D341Med (cell line): ENCODE measurements around the gene EGLN2.
A peak's percentile ranks its signal among the peaks of the same experiment; 100 is the strongest.
"Not testable (repeated sequence)": the region's sequence is repeated elsewhere in the genome, so short reads cannot be mapped to it uniquely, and the experiment has no call there.

ENCODE experiments used
- DNase-seq: peaks from one replicate; pipeline ENCODE4 v3.0.0; 2012; ENCODE audit warnings: low spot score

The EGLN2 gene

DNA sequence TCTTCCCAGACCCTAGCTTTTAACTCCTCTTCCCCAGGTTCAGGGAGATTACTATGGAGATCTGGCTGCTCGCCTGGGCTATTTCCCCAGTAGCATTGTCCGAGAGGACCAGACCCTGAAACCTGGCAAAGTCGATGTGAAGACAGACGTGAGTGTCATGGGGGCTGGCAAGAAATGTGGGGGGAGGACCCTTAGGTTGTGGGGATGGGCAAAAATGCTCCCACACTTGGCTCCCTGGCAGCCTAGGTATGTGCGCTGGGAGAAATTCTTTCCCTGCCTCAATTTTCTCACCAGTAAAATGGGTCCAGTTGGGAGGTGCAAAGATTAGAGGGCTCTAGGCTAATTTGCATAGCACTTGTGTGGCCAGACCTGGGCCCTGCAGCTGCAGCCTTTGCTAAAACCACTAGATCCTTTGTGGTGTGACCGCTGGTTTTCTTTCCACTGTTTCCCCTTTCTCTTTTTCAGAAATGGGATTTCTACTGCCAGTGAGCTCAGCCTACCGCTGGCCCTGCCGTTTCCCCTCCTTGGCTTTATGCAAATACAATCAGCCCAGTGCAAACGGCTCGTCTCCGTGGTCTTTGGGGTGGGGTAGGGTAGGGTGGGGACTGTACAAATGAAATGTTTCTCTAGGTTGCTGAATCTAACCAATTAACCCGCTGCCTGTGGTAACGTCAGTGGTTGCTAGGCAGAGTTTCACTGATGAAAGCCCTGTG is 21.9 kb upstream of the EGLN2 start:
- peak; percentile 86 for DNase-seq

DNA sequence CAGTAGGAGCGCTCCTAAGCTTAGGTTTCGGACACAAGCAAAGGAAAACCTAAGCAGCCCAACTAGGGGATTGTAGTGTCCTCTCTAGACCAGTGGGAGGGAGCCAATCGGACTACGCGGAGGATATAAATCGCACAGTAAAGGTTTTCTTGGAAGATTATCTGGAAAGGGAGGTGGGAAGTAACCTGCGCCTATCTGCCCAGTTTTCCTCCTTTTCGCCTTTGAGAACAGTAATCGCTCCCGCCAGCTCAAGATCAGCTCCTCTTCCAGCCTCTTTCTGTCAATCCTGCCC is 21.4 kb upstream of the EGLN2 start:
- no peak for DNase-seq

DNA sequence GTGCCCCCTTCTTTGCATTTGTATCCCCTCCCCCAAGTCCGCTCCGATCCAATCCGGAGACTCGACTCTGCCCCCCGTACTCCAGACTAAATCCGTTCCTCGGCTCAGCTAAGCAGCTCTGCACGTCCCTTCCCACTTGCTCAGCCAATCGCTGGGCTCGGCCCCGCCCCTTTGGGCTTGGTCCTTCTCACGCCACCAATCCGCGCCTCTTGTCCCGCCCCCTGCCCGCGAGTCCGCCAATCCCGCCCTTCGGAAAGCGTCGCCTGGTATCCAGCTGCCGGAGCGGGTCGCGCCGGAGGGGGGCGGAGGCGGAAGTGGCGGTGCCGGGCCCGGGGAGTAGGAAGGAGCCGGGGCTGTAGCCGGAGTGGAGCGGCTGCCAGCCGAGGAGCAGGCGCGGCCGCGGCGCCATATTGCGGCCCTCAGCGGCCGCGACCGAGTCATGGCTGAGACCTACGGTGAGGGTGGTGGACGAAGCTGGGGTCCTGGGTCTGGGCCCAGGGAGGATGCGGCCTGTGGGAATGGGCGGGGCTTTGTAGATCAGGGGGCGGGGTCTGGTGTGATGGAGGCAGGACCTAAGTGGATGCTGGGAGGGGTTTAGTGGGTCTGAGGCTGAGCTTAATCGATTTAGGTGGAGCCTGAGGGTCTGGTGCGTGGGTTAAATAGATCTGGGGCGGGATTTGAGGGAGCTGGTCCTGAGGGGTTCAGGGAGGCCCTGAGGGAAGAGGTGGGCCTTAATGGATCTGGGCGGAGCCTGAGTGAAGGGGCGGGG is 20.9 kb upstream of the EGLN2 start, which contains the start of gene RAB4B:
Gene RAB4B, plus strand, starts transcription at position 311 of the 769 bp plus-strand sequence. Its CDS starts 129 bp downstream, at position 440.
- peak; percentile 95 for DNase-seq

DNA sequence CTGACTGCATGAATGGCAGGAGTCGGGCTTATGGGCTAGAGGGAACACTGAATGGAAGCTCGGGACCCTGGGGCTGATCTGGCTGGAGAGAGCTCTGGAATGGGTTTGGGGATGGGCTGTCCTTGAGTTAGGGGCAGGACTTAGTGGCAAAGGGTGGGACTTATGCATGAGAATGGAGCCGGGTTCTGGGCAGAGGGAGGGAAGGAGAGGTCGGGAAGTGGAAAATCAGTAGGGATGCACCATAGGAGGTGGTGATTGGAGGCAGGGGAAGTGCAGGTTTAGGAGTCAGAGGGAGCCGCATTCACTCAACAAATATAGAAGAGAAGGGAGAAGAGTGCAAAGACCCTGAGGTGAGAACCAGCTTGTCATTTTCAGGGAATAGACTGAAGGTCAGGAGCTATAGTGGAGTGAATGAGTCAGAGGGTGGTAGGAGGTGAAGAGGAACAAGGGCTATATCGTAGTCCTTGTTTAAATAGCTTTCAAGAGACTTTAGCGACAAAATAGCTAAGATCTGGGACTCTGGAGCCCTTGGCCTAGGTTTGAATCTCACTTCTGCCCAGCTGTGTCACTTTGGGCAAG is 20.2 kb upstream of the EGLN2 start:
- DNase-seq: no peak

DNA sequence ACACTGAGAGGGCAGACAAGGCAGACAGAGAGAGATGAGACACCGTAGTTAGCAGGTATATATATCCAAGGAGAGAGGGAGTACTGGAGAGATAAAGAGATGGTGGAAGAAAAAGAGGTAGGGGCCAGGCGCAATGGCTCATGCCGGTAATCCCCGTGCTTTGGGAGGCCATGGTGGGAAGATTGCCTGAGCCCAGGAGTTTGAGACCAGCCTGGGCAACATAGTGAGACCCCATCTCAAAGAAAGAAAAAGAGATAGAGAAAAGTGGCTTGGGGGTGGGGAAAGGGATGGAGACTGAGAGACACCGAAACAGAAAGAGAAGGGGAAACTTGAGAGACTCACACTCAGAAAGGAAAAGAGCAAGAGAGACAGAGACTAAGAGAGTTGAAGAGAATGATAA is 18.4 kb upstream of the EGLN2 start:
- no peak for DNase-seq

DNA sequence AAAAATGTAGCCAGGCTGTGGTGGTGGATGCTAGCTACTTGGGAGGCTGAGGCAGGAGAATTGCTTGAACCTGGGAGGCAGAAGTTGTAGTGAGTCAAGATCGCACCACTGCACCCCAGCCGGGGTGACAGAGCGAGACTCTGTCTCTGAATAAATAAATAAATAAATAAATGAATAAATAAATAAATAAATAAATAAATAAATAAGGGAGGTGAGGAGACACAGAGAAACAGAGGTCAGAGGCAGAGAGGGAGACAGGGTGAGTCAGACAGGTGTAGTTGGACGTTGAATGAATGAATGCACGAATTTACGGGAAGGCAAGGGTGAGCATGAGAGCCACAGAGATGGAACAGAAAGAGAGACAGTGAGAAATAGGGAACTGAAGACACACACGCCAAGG is 17.9 kb upstream of the EGLN2 start:
- no peak for DNase-seq

DNA sequence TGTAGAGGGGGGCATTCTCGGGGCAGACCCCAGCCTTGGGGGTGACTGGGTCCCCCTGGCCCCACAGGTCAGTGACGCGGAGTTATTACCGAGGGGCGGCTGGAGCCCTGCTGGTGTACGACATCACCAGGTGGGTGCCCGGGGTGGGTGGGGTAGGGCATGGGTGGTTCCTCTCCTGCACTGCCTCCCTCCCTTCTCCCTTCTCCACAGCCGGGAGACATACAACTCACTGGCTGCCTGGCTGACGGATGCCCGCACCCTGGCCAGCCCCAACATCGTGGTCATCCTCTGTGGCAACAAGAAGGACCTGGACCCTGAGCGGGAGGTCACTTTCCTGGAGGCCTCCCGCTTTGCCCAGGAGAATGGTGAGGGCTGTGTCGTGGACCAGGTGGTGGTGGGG is 15.3 kb upstream of the EGLN2 start:
- DNase-seq: no peak

DNA sequence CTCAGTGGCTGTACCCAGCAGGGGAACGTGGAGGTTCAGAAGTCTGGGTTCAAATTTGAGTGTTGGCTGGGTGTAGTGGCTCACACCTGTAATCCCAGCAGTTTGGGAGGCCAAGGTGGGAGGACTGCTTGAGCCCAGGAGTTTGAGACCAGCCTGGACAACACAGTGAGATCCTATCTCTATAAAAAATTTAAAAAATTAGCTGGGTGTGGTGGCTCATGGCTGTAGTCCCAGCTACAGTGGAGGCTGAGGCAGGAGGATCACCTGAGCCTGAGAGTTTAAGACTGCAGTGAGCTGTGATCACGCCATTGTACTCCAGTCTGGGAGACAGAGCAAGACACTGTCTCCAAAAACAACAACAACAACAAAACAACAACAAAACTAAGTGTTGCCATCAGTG is 14.8 kb upstream of the EGLN2 start:
- DNase-seq: not testable (repeated sequence)

DNA sequence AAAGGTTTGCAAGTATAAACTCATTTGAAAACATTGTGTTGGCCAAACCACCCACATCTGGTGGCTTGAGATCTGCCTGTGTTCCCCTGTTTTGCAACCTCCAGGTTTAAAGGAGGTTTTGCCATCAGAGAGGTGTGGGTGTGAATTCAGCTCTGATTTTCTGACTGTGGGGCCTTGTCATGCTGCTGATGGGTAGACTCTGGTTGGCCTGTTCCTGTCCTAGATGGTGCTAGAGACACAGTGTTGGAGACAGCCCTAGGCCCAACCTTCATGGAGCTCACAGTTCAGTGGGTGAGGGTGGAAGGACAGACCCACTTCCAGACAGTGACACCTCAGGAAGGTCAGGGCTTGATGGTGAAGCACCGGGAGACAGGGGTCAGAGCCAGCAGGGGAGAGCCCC is 13.5 kb upstream of the EGLN2 start:
- no peak for DNase-seq

DNA sequence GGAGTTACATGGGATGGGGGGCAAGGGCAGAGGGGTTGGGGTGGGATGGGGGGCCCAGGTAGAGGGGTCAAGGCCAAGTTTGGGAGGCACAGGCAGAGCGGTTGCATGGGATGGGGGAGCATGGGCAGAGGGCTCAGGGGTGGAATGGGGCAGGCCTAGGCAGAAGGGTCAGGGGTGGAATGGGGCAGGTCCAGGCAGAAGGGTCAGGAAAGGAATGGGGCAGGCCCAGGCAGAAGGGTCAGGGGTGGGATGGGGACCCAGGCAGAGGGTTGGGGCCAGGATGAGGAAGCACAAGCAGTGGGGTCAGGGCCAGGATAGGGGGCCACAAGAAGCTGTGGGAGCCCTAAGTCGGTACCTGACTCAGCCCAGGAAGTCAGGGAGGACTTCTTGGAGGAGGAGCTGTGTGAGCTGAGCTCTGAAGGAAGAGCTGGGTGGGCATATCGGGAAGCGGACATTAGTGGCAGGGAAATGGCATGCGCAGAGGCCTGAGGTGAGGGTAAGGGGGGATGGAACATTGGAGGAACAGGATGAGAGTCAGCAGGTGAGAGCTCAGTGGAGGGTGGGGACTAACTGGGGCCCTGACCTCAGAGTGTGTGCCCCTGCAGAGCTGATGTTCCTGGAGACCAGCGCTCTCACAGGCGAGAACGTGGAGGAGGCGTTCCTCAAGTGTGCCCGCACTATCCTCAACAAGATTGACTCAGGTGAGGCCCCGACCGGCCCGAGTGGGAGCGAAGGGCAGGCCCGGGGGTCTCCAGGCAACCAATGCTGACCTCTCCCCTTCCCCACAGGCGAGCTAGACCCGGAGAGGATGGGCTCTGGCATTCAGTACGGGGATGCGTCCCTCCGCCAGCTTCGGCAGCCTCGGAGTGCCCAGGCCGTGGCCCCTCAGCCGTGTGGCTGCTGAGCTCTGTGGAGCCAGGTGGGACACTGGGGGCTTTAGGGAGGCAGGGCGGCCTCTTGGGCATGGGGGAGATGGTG is 12.6 kb upstream of the EGLN2 start:
- DNase-seq: no peak

DNA sequence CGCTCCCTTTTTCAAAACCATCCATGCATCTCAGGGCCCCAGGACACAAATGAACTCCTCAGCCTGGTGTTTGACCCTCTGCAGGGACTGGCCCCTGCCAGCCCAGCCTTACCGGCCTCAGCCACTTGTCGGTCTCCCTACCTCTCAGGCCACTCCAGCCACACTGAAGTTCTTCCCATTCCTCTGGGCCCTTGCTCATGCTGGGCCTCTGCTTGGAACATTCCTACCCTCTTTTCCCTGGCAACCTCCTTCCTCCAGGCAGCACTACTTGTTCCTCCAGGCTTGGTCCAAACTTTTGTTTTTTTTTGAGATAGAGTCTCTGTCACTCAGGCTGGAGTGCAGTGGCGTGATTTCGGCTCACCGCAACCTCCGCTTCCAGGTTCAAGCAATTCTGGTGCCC is 7.6 kb upstream of the EGLN2 start:
- no peak for DNase-seq

DNA sequence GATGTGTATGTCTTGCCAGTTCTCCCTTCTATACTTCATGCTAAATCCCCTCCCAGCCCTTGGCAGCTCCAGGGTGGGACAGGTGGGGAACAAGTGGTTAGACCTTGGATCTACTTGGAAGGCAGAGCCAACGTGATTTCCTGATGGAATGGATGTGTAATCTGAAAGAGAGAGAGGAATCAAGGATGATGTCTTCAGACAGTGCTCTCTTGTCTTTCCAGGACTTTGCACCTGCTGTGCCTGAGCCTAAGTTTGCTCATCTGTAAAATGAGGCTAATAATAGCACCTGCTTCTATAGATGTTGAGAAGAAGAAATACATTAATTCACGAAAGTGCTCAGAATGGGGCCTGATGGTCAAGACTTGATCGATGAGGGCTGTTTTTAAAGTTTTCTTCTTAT is 7.0 kb upstream of the EGLN2 start:
- DNase-seq: no peak

DNA sequence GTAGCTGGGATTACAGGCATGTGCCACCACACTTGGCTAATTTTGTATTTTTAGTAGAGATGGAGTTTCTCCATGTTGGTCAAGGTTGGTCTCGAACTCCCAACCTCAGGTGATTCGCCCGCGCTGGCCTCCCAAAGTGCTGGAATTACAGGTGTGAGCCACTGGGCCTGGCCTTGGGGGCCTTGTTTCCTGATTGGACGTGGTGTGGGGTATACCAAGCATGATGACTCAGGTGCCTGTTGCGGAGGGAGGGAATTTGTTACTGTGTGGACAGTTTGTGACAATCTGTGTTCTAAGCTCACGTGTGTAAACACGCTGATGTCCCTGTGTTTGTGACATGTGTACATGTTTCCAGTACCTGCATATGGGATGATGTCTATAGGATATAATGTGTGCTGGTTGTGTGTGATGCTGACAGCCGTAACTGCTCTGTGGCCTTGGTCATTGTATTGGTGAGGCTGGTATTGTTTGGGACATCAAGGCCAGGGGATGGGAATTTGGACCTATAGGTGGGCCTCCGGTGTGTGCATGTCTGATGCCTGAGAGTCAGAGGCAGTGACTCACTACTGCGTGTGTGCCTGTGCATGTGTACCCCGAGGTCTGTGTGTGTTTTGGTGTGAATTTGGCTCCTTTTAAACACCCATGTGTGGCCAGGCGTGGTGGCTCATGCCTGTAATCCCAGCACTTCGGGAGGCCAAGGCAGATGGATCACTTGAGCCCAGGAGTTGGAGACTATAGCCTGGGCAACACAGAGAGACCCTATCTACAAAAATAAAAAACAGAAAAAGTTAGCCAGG is 1.6 kb upstream of the EGLN2 start:
- DNase-seq: no peak

DNA sequence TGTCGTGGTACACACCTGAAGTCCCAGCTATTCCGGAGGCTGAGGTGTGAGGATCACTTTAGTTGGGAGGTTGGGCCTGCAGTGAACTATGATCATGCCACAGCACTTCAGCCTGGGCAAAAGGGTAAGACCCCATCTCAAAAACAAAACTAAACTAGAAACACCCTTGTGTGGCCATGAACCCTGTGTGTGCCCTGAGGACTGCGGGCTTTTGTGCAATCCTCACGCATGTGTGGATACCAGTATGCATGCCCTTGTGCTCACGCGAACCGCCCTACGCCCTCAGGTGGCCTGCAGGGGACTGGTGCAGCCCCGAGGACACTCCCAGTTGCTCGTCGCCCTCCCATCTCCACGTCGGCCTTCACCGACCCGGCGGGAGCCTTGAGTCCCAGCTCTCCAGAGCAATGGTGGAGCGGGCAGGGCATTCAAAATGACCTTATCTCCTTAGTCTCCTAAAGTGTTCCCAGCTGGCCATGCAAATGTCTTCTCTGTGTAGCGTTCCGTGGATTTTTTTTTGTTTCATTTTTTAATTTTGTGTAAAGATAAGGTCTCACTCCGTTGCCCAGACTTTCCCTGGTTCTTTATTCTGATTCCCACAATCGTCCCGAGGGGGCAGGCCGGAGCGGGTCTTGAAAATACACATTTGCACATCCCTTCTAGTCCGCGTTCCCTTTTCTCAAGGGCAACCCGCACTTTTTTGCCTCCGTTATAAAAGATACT is 868 bp upstream of the EGLN2 start:
- DNase-seq: peak; percentile 83

DNA sequence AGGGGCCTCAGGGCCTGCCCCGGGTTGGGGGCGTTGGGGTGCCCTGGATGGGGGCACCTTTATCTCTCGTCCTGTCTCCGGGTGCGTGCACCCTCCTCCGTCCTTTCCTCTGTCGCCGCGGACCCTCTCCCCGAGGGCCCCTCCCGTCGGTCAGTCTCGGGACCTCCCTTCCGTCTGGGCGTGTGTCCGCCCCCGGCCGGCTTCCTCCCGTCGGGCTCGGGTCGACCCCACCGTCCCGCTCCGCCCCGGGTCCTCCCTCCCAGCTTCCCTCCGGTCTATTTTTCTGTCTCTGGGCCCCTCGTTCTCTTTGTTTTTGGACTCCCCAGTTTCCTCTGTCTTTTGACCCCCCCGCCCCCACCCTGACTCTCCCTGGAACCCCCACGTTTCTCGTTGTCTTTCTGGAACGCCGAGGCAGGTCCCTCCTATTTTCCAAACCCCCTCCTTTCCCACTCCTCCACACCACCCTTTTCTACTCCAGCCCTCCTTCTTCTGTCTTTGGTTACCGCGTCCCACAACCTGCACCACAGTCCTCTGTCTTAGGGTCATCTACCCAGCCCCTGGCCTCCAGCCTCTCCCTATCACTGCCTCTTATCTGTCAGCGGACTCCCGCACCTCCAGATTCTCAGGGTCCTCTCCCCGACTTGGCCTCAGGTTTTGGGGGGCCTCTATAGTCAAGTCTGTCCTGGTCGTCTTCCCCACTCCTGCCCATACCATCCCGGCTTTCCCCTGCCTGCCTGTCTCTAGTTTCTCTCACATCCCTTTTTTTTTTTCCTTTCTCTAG is 757 bp downstream of the EGLN2 start:
- peak; percentile 53 for DNase-seq

DNA sequence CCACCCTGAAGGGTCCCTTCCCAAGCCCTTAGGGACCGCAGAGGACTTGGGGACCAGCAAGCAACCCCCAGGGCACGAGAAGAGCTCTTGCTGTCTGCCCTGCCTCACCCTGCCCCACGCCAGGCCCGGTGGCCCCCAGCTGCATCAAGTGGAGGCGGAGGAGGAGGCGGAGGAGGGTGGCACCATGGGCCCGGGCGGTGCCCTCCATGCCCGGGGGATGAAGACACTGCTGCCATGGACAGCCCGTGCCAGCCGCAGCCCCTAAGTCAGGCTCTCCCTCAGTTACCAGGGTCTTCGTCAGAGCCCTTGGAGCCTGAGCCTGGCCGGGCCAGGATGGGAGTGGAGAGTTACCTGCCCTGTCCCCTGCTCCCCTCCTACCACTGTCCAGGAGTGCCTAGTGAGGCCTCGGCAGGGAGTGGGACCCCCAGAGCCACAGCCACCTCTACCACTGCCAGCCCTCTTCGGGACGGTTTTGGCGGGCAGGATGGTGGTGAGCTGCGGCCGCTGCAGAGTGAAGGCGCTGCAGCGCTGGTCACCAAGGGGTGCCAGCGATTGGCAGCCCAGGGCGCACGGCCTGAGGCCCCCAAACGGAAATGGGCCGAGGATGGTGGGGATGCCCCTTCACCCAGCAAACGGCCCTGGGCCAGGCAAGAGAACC is 1.5 kb downstream of the EGLN2 start:
- DNase-seq: no peak

DNA sequence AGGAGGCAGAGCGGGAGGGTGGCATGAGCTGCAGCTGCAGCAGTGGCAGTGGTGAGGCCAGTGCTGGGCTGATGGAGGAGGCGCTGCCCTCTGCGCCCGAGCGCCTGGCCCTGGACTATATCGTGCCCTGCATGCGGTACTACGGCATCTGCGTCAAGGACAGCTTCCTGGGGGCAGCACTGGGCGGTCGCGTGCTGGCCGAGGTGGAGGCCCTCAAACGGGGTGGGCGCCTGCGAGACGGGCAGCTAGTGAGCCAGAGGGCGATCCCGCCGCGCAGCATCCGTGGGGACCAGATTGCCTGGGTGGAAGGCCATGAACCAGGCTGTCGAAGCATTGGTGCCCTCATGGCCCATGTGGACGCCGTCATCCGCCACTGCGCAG is 2.0 kb downstream of the EGLN2 start:
- DNase-seq: no peak

DNA sequence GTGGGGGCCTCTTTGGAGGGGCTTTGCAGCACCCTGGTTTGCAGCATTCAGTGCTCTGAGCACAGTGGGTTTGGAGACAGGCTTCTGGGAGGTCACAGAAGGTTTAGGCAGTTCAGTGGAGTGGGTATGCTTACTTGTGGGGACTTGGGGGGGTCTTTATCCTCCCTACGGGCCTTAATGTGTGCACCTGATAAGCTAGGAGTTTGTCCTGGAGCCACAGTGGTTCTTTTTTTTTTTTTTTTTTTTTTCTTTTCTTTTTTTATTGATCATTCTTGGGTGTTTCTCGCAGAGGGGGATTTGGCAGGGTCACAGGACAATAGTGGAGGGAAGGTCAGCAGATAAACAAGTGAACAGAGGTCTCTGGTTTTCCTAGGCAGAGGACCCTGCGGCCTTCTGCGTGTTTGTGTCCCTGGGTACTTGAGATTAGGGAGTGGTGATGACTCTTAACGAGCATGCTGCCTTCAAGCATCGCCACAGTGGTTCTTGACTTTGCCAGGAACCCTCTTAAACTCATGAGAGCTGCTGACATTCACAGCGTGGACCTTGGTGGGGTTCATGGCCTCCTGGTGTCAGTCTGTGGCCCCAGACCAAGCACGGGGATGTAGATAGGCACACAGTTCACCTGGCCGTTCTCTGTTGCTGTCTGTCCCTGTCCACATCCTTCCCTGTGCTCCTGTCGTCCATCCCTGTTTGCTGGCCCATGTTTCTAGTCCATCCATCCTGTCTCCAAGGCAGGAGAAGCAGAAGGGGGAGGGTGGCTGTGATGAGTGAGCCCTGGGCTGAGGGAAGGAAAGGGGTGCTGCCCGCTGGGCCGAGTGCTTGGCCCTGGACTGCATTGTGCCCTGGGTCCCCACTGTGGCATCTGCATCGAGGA is 2.7 kb downstream of the EGLN2 start:
- DNase-seq: no peak
